ENCODE data around the gene ZNF519. TPM values are rescaled to one million over a fixed set of nuclear protein-coding genes. Genes with fewer than 3 reads are reported as not detected.
"Not testable (repeated sequence)": the region's sequence is repeated elsewhere in the genome, so short reads cannot be mapped to it uniquely, and the experiment has no call there.

Gene ZNF519
- total and polyA plus RNA-seq, 4 experiments from 2014 or later = 3.5 to 15.4 (median 9.1) TPM

DNA sequence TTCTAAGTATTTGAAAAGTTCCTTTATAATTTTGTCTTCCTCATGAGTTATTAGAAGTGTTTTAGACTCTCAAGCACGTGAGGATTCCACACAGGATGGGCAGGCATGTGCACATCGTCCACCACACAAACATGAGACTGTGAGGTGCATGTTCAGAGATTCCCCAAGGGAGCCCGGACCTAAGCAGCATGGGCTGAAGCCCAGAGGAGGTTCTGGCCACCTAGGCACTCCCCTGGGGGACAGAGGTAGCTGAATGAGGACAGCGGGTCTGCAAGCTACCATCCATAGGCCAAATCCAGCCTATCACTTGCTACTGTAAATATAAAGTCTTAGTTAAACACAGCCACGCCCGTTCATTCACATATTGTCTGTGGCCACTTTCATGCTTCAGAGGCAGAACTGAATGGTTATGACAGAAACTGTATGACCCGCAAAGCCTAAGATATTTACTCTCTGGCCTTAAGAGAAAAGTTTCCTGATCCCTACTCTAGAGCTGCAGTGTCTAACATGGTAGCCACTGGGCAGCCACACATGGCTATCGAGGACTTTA lies 19.4 kb upstream of the ZNF519 start:
- H3K27ac ChIP-seq (ENCODE audit: low read depth, low read length); DNase-seq; H3K27me3 Mint-ChIP-seq; H3K27ac Mint-ChIP-seq; H3K4me3 ChIP-seq (ENCODE audit: low read length in 2 of 2); H3K4me1 Mint-ChIP-seq; intact Hi-C loops (cut with micrococcal nuclease); CTCF ChIA-PET (ENCODE audit: partially characterized antibody); H3K36me3 Mint-ChIP-seq; H3K9me3 Mint-ChIP-seq; H3K9me3 ChIP-seq (ENCODE audit: control insufficient read depth in 1 of 2, low read length in 2 of 2); H3K27me3 ChIP-seq (ENCODE audit: insufficient read depth, low read length); H3K36me3 ChIP-seq (ENCODE audit: insufficient read depth, low read length); POLR2A ChIA-PET (ENCODE audit: partially characterized antibody); H3K4me1 ChIP-seq (ENCODE audit: insufficient read depth, low read length); H3K4me3 Mint-ChIP-seq: not testable (repeated sequence)

DNA sequence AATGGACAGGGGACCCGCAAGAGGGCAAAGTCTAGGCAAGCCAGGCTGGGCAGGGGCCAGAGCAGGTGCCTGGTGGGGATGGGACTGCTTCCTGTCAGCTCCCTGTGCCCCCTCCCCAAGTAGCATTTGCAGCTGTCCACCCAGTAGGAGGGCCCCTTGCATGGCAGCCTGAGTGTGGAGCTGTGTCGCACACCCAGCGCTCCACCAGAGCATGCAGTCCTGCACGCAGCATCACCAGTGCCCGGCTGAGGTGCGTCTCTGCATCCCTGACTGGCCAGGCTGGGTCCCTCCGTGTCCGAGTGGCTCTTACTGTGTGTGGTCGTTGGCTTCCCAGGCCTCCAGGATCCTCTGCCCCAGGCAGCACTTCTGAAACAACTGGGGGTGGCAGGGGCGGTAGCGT lies 18.5 kb upstream of the ZNF519 start:
- H3K36me3 Mint-ChIP-seq; H3K4me3 Mint-ChIP-seq; CTCF ChIA-PET (ENCODE audit: partially characterized antibody); DNase-seq; H3K36me3 ChIP-seq (ENCODE audit: insufficient read depth, low read length); H3K27ac Mint-ChIP-seq; intact Hi-C loops (cut with micrococcal nuclease); H3K9me3 Mint-ChIP-seq; H3K27me3 ChIP-seq (ENCODE audit: insufficient read depth, low read length); H3K4me1 Mint-ChIP-seq; POLR2A ChIA-PET (ENCODE audit: partially characterized antibody); H3K4me1 ChIP-seq (ENCODE audit: insufficient read depth, low read length); H3K9me3 ChIP-seq (ENCODE audit: control insufficient read depth in 1 of 2, low read length in 2 of 2); H3K27me3 Mint-ChIP-seq; H3K27ac ChIP-seq (ENCODE audit: low read depth, low read length); H3K4me3 ChIP-seq (ENCODE audit: low read length in 2 of 2): not testable (repeated sequence)

DNA sequence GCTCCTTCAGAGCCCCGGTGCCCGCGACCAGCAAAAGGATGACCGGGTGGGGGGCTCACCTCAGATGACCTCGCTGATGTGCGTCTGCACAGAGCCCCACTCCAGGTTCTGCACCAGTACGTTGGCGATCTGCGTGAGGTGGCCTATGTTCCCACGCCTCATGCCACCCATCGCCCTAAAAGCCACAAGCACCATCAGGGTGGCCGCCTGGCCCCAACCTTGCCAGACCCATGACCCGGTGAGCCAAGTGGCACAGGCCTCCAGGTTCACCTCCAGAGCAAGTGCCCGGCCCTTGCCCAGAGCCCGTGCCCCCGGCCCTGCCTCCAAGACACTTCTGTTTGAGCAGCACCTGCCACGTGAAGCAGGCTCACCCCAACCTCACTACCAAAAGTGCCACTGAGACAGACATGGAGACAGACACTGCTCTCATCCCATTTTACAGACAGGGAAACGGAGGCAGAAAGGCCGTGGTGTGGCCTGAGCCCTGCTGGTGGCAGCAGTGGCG lies 17.7 kb upstream of the ZNF519 start:
- DNase-seq; H3K27ac Mint-ChIP-seq; H3K36me3 Mint-ChIP-seq; H3K27me3 Mint-ChIP-seq; H3K27me3 ChIP-seq (ENCODE audit: insufficient read depth, low read length); CTCF ChIA-PET (ENCODE audit: partially characterized antibody); POLR2A ChIA-PET (ENCODE audit: partially characterized antibody); intact Hi-C loops (cut with micrococcal nuclease); H3K4me1 Mint-ChIP-seq; H3K4me3 Mint-ChIP-seq; H3K36me3 ChIP-seq (ENCODE audit: insufficient read depth, low read length); H3K9me3 Mint-ChIP-seq; H3K4me1 ChIP-seq (ENCODE audit: insufficient read depth, low read length); H3K27ac ChIP-seq (ENCODE audit: low read depth, low read length); H3K9me3 ChIP-seq (ENCODE audit: control insufficient read depth in 1 of 2, low read length in 2 of 2); H3K4me3 ChIP-seq (ENCODE audit: low read length in 2 of 2): not testable (repeated sequence)

DNA sequence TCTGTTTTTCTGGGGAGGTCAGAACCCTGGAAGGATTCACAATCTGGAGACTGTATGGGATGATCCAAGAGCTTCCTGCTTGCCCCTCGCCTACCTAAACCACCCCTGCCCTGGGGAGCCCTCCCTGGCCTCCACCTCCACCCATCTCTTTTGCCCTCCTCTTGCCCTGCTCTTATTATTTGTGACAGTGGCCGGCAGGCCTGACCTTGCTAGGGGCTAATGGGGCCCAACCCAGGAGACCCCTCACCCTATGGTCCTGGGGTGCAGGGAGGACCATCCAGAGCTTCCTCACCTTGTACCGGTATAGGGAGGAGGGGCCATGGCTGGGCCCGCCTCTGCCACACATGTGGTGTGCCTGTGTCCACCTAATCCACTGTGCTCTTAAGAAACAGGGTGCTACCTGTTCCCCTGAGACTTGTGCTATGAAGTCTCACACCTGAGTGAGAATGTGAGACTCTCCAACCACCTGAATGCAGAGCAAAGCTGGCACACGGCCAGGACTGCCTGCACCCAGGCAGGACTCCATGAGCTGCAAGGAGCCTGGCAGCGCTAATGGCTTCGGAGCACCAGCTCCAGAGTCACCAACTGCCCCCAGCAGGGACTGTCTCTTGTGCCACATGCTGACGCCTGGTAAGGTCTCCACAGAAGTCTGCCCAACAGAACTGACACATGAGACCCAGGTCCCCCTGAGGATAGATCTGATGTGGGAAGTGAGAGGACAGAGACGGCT lies 17.1 kb upstream of the ZNF519 start:
- CTCF ChIA-PET (ENCODE audit: partially characterized antibody) = not testable (repeated sequence)

DNA sequence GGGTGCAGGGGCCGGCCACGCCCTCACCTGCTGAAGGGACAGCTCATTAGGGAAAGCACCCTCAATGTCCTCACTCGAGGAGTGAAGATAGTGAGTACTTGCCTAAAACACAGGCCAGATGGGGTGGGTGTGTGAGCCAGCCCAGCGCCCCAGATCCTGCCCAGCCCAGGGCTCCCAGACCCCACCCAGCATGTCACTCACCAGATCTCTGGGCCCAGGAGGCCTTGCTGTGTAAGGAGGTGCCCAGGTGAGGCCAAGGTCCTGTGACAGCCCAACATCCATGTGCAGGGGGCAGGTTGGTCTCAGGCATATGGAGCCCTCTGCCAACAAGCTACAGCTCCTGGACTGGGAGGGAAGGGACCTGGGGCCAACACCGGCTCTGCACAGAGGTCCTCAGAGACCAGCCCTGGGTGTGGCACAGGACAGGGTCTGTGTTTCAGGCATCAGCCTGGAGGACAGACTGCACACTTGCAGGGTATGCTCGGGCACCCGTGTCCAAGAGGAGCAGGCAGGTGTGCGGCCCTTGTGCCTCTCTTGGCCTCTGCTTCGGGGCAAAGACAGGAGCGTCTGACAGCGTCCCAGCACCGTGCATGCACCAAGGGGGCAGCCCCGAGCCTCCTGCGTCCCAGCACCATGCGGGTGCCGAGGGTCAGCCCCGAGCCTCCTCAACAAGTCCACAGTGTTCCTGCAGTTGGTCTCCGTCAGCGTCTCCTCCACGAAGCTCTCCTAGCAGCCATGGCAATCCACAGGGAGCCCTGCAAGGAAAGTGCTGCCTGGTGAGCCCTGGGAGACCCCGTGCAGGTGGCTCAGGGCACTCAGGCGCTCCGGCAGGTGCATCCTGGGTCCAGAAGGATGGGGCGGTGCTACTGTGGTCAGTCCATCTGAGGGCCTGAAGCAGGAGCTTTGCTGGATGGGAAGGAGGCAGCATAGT lies 16.0 kb upstream of the ZNF519 start:
- H3K4me1 ChIP-seq (ENCODE audit: insufficient read depth, low read length); DNase-seq; H3K9me3 ChIP-seq (ENCODE audit: control insufficient read depth in 1 of 2, low read length in 2 of 2); H3K36me3 Mint-ChIP-seq; H3K4me1 Mint-ChIP-seq; POLR2A ChIA-PET (ENCODE audit: partially characterized antibody); H3K27me3 ChIP-seq (ENCODE audit: insufficient read depth, low read length); H3K9me3 Mint-ChIP-seq; H3K36me3 ChIP-seq (ENCODE audit: insufficient read depth, low read length); H3K27ac ChIP-seq (ENCODE audit: low read depth, low read length); H3K27me3 Mint-ChIP-seq; H3K4me3 Mint-ChIP-seq; intact Hi-C loops (cut with micrococcal nuclease); H3K27ac Mint-ChIP-seq; H3K4me3 ChIP-seq (ENCODE audit: low read length in 2 of 2); CTCF ChIA-PET (ENCODE audit: partially characterized antibody): not testable (repeated sequence)

More for the DNA sequence above, 17.1 kb upstream of the ZNF519 start:
- H3K27me3 Mint-ChIP-seq; H3K4me1 ChIP-seq (ENCODE audit: insufficient read depth, low read length); H3K27me3 ChIP-seq (ENCODE audit: insufficient read depth, low read length); DNase-seq; H3K4me1 Mint-ChIP-seq; H3K4me3 Mint-ChIP-seq; H3K36me3 ChIP-seq (ENCODE audit: insufficient read depth, low read length); H3K9me3 Mint-ChIP-seq; H3K4me3 ChIP-seq (ENCODE audit: low read length in 2 of 2); H3K27ac Mint-ChIP-seq; POLR2A ChIA-PET (ENCODE audit: partially characterized antibody); H3K27ac ChIP-seq (ENCODE audit: low read depth, low read length); intact Hi-C loops (cut with micrococcal nuclease); H3K36me3 Mint-ChIP-seq; H3K9me3 ChIP-seq (ENCODE audit: control insufficient read depth in 1 of 2, low read length in 2 of 2): not testable (repeated sequence)

DNA sequence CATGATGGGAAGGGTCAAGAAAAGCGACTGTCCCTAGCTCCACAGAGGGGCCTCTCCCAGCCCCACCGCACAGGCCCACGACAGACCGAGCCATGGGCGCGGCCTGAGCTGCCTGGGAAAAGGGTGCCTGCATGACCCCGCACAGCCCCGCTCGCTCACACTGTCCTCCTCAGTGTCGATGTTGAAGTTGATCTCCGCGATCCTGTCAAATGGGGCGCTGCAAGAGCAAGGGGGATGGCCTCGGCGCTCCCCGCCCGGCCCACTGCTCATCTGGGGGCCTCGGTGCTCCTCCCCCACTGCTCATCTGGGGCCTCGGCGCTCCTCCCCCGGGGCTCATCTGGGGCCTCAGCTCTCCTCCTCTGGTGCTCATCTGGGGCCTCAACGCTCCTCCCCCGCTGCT lies 14.5 kb upstream of the ZNF519 start:
- H3K27ac ChIP-seq (ENCODE audit: low read depth, low read length); H3K4me3 ChIP-seq (ENCODE audit: low read length in 2 of 2); H3K4me3 Mint-ChIP-seq; H3K4me1 Mint-ChIP-seq; intact Hi-C loops (cut with micrococcal nuclease); CTCF ChIA-PET (ENCODE audit: partially characterized antibody); H3K36me3 Mint-ChIP-seq; H3K4me1 ChIP-seq (ENCODE audit: insufficient read depth, low read length); H3K36me3 ChIP-seq (ENCODE audit: insufficient read depth, low read length); H3K27ac Mint-ChIP-seq; H3K27me3 ChIP-seq (ENCODE audit: insufficient read depth, low read length); DNase-seq; H3K9me3 Mint-ChIP-seq; H3K9me3 ChIP-seq (ENCODE audit: control insufficient read depth in 1 of 2, low read length in 2 of 2); POLR2A ChIA-PET (ENCODE audit: partially characterized antibody); H3K27me3 Mint-ChIP-seq: not testable (repeated sequence)

DNA sequence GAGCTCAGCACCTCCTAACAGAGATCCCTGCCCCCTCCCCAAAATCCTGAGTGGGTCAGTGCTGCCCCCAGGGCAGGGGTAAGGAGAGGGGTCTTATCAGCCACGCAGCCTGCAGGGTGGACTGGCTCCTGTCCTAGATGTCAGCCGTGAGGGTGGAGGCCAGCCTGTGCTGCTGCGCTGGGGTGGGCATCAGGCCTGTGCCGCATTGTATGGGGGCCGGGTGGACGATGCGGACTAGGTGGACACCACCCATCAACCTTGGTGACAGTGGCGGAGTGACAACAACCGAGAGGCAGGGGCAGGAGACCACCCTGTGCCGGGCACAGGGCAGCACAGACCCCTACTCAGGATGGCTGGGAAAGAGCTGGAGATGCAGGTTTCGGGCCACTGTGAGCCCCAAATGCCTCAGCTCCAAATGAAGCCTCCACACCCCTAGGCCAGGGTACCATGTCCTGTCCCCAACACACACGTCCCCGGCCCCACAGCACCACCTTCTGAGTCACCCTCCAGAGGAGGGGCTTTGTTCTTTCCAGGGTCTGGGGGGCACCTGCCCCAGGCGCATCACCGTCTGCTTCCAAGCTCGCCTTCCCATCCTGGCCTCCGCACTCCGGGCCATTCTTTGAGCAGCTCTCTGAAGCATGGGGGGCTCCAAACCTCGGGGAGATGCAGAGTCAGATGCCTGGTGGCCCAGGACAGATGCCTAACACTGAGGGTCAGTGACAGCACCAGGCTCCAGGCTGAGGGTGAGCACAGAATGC lies 13.5 kb upstream of the ZNF519 start:
- H3K9me3 Mint-ChIP-seq; H3K4me1 Mint-ChIP-seq; intact Hi-C loops (cut with micrococcal nuclease); H3K4me3 Mint-ChIP-seq; H3K4me3 ChIP-seq (ENCODE audit: low read length in 2 of 2); H3K27me3 Mint-ChIP-seq; H3K27ac Mint-ChIP-seq; H3K9me3 ChIP-seq (ENCODE audit: control insufficient read depth in 1 of 2, low read length in 2 of 2); H3K27me3 ChIP-seq (ENCODE audit: insufficient read depth, low read length); POLR2A ChIA-PET (ENCODE audit: partially characterized antibody); H3K36me3 ChIP-seq (ENCODE audit: insufficient read depth, low read length); H3K4me1 ChIP-seq (ENCODE audit: insufficient read depth, low read length); DNase-seq; CTCF ChIA-PET (ENCODE audit: partially characterized antibody); H3K27ac ChIP-seq (ENCODE audit: low read depth, low read length); H3K36me3 Mint-ChIP-seq: not testable (repeated sequence)
